HG03135 (cell line): Measurements from ENCODE around the gene USP46.

Experiments used
- ATAC-seq: cut with Tn5 transposase; IDR thresholded peaks from one replicate; pipeline ENCODE4 v1.9.1; 2021; ENCODE audit warnings: mild to moderate bottlenecking, moderate library complexity; ENCODE audit not compliant: unreplicated experiment

USP46 gene

GRCh38 chr4:52622564-52622963 lies 36.5 kb downstream of the USP46 start:
- ATAC-seq, result no peak

DNA sequence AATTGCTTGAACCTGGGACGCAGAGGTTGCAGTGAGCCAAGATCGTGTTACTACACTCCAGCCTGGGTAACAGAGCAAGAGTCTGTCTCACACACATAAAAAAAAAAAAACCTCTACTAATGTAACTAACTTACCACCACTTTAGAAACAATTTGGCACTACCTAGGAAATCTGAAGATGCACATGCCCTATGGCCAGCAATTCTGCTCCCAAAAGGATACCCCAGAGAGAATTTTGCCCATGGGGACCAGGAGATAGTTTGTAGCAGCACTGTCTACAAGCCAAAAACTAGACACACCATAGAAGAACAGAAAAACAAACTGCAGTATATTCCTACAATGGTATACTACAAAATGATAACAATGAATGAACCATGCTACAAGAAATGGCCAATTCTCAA lies 37.5 kb downstream of the USP46 start:
- no peak for ATAC-seq

- ATAC-seq, result no peak
These were observed 39.5 kb downstream of the USP46 start for GRCh38 chr4:52619591-52619931.

DNA sequence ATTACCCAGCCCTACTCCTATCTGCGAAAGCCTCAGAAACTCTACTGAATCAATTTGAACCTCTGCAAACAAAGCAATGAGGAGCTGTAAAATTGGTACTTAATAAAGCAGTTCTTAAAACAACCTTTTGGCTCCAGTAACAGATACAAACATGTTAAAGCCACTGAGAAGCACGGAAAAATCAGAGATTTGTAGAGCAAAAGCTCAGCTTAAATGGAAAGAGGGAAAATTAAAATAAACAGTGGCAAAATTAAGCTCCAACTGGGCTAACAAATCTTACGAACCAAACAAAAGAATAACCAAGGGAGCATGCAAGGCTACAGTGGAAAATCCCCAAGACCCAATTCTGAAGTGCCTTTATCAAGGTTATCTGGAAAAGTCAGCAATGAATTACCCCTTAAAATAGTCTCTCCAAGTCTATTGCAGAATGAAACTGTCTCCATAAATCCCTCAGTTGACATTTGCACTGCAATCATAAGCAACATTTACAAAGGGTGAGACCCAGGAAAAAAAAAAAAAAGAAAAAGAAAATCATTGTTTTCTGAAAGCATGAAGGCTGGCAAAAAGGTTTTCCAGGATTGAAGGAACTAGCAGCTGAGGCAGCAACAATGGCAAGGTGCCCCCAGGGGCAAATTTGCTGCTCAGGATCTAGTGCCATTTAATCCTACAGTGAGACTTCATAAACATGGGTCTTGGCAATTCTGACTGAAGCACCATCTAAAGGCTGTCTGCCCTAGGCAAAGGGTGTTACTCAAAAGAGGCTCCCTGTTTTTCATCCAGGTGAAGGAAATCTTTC lies 40.1 kb downstream of the USP46 start:
- ATAC-seq, result no peak

- ATAC-seq, result no peak
These were observed 41.6 kb downstream of the USP46 start for GRCh38 chr4:52617336-52618020.

- ATAC-seq, result no peak
These were observed 44.9 kb downstream of the USP46 start for GRCh38 chr4:52614241-52614640.

DNA sequence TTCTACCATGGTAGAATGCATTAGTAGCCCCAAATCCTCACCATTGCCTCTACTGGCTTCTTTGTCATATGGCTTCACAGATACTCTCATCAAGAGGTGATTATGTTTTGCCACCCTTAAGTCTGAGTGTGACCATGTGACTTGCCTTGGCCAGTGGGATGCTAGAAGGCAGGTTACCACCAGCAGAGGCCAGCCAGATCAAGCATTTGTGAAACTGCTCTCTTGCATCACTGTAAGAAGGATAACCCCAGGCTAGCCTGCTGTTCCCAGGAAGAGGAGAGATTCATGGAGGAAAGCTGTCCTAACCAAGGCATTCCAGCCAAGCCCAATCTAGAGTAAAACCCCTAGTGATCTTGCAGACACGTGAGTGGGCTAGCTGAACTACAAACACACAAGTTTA lies 46.8 kb downstream of the USP46 start:
- no peak for ATAC-seq

GRCh38 chr4:52611030-52611555 lies 48.0 kb downstream of the USP46 start:
- ATAC-seq, result no peak

- ATAC-seq, result no peak
These were observed 52.4 kb downstream of the USP46 start for GRCh38 chr4:52606726-52607125.

- no peak for ATAC-seq
These were observed 53.1 kb downstream of the USP46 start for GRCh38 chr4:52606040-52606439.

GRCh38 chr4:52604215-52604614 lies 54.9 kb downstream of the USP46 start:
- ATAC-seq, result no peak

DNA sequence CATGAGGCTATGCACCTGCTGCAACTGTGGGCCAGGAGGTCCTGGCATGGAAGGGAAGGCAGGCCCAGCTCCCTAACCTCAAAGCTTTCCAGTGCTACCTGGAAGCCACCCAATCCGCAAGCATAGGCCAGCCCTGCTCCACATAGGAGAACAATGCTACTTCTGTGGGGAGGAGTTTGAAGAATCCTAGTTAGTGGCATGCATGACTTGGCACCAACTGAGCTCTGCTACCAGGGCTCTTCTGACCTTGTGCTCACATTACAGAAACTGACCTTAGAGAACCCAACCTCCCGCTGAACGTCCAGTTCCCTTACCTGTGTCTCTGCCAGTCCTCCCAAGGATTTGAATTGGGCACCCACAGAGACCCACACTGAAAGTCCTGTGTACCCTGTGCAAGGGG lies 58.8 kb downstream of the USP46 start:
- no peak for ATAC-seq

DNA sequence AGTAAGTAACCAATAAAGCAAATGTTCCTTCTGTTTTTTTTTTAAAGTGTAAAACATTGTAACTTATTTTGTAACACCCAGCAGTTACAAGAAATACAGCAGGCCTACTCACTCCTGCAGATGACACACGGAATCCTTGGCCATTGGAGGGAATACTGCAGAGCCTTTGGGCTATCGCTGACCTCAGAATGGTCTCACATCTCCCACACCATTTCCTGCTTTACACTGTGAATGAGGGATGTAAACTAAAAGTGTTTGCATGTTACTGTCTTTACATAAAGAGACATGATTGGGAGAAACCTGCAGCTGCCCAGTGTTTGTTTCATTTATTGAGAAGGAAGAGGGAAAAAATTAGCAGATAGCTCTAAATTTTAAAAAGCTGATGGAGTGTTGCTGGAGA lies 64.1 kb downstream of the USP46 start:
- ATAC-seq, result no peak

GRCh38 chr4:52592287-52592686 lies 66.8 kb downstream of the USP46 start:
- ATAC-seq, result no peak

GRCh38 chr4:52588771-52589591 lies 70.1 kb downstream of the USP46 start:
- ATAC-seq, result no peak

- no peak for ATAC-seq
These were observed 71.0 kb downstream of the USP46 start for GRCh38 chr4:52588097-52588496.

- ATAC-seq, result no peak
These were observed 73.0 kb downstream of the USP46 start for GRCh38 chr4:52586069-52586468.

GRCh38 chr4:52585379-52585778 lies 73.7 kb downstream of the USP46 start:
- ATAC-seq, result no peak

DNA sequence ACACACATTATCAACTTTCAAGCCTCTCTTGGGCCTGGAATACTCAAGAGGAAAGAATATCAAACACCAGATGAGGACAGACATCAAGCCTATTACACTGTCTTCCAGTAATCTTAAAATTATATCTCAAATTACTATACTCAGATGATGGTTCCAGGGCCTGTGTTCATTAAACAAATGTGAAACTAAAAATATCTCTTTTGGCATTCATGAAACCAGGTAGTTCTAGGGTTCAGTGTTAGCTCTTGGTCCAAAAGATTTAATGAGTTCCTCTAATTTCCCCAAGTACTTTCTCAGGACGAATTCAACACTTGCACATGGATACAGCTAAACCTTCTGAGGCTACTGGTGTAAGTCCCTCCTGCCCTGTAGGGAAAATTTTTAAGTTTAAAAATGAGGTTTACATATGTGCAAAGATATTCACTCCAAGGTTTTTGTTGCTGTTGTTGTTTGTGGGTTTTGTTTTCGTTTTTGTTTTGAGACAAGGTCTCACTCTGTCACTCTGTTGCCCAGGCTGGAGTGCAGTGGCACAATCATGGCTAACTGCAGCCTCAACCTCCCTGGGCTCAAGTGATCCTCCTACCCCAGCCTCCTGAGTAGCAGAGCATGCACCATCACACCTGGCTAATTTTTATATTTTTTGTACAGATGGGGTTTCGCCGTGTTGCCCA lies 79.4 kb downstream of the USP46 start:
- ATAC-seq, result no peak

DNA sequence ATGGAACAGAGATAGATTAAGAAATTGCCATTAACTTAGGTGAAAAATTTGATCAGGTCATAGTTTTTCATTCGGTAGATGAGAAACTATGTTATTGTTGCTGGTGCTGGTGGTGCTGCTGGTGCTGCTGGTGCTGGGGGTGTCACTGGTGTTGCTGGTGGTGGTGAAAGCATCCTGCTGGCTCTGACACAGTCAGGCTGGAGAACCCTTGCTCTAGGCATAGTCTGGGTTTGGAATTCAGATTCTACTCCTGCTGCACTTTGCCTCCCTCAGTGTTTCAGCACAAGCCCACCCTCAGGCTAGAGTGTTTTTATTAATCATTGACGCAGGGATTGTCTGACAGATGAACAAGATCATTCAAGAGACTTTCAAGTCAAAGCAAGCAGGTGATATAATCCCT lies 80.2 kb downstream of the USP46 start:
- ATAC-seq, result no peak

GRCh38 chr4:52577624-52577962 lies 81.5 kb downstream of the USP46 start:
- no peak for ATAC-seq
